ENCODE measurements around the gene CD22.

DNA sequence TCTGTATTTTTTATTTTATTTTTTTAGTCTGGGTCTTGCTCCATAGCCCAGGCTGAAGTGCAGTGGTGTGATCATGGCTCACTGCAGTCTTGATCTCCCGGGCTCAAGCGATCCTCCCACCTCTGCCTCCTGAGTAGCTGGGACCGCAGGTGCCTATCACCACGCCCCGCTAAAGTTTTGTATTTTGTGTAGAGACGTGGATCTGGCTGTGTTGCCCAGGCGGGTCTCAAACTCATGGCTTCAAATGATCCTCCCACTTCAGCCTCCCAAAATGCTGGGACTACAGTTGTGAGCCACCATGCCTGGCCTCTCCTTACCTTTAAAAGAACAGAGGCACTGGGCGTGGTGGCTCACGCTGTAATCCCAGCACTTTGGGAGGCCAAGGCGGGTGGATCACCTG, 41.3 kb upstream of the CD22 start:
- TF ChIP-seq, protein P1, sequence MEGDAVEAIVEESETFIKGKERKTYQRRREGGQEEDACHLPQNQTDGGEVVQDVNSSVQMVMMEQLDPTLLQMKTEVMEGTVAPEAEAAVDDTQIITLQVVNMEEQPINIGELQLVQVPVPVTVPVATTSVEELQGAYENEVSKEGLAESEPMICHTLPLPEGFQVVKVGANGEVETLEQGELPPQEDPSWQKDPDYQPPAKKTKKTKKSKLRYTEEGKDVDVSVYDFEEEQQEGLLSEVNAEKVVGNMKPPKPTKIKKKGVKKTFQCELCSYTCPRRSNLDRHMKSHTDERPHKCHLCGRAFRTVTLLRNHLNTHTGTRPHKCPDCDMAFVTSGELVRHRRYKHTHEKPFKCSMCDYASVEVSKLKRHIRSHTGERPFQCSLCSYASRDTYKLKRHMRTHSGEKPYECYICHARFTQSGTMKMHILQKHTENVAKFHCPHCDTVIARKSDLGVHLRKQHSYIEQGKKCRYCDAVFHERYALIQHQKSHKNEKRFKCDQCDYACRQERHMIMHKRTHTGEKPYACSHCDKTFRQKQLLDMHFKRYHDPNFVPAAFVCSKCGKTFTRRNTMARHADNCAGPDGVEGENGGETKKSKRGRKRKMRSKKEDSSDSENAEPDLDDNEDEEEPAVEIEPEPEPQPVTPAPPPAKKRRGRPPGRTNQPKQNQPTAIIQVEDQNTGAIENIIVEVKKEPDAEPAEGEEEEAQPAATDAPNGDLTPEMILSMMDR (IDR thresholded peaks at IDR 0.05): no peak
- TF ChIP-seq POLR2A (IDR thresholded peaks at IDR 0.05) (no peak), POLR2AphosphoS5 (IDR thresholded peaks at IDR 0.05) (no peak), EP300 (IDR thresholded peaks at IDR 0.05) (no peak)
